HG03064 (cell line): ENCODE measurements around the gene SCARB1.

Experiments used
- ATAC-seq: cut with Tn5 transposase; IDR thresholded peaks from one replicate; pipeline ENCODE4 v1.9.1; 2021; ENCODE audit warnings: low read depth; ENCODE audit not compliant: unreplicated experiment

The SCARB1 gene

DNA sequence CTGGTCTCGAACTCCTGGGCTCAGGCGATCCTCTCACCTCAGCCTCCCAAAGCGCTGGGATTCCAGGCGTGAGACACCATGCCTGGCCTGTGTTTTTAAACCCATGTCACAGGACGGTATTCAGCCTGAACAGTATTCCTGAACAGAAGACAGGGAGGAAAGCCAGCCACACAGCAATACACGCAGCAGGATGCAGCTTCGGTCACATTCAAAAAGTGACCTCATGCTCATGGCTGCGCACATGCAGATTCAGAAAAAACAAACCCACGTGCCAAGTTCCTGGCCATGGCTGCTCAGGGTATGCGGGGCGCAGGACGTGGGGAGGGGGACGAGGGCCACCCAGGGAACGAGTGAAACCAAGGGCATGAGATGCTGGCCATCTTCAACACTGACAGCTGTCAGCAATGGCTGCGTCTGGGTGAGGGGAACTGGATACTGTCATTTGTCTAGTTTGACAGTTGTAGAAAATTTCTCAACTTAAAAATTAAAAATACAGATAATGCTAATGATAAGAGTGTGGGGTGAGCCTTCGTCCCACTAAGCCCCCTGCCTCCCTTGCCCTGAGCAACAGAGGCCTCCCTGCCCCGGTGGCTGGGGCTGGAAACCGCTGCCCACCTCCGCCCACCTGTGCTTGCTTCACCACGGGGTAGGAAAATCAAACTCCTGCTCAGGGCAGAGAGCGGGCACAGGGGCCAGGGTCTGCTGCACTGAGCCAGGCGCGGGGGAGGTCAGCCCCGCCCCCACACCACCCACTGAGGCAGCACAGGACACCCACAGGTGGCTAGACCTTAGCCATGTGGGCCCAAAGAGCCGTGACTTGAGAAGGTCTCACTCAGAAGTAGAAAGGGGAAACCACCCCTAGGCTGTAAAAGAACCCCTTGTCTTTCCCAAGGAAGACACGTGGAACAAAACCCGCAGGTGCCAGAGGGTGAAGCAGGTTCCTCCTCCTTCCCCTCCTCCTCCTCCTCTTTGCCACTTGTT lies 84.2 kb downstream of the SCARB1 start:
- peak; percentile 48 for ATAC-seq

DNA sequence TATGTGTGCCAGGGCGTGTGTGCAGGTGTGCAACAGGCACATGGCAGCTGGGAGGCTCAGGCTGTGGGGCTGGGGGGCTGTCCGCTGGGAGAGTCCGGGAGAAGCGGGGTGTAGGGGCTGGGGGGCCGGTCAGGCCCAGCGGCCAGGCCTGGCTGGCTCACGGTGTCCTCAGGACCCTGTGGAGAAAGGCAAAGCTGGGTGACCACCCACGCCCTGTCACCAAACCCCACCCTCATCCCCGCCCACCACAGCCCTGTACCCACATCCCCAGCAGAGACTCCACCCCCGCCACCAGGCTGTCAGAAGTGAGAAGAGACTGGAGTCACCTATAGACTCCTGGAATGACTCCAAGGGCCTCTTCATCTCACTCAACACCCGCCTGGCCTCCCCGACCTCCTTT lies 85.3 kb downstream of the SCARB1 start:
- ATAC-seq: no peak

GRCh38 chr12:124777399-124778372 lies 86.0 kb downstream of the SCARB1 start:
- ATAC-seq: no peak

- ATAC-seq: no peak
Observed at GRCh38 chr12:124776125-124776513, 87.5 kb downstream of the SCARB1 start.

GRCh38 chr12:124774462-124775167 lies 89.0 kb downstream of the SCARB1 start:
- ATAC-seq: peak; percentile 80

- peak; percentile 36 for ATAC-seq
Observed at GRCh38 chr12:124774054-124774461, 89.6 kb downstream of the SCARB1 start.

DNA sequence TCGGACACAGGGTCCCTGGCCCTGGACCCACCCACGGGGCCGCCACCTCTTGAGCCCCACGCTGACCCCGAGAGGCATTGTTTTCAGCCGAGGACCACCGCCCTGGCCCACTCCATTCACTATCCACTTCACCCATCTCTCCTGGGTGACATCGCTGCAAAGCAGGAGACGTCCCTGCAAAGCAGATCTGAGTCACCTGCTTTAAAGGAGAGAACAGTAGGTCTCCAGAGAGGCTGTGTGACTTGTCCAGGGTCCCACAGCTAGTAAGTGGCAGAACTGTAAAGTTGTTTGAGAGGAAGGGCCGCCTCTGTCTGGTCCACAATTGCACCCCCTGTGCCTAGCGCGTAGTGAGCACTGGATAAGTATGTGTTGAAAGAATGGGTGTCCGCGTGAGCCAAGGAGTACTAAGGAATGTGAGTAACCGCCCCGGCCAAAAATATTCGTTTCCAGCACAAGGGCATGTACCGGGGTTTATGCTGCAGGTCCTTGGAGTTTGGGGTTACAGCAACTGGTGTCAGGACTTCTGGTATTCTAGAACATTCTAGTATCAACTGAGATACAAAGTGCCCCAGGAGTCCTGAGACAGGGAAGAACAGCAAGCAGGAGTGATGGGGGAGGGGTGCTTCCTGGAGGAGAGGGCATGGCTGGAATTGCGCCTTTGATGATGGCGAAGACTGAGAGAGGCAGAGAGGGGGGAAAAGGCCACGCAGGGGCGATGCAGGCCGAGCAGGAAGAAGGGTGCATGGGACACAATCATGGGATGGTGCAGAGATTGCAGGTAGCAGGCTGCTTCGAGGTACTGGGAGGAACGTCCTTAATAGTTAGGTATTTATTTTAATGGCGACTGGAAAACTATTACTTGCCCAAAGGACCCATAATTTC lies 91.1 kb downstream of the SCARB1 start:
- no peak for ATAC-seq

- no peak for ATAC-seq
Observed at GRCh38 chr12:124771462-124772288, 92.0 kb downstream of the SCARB1 start.

DNA sequence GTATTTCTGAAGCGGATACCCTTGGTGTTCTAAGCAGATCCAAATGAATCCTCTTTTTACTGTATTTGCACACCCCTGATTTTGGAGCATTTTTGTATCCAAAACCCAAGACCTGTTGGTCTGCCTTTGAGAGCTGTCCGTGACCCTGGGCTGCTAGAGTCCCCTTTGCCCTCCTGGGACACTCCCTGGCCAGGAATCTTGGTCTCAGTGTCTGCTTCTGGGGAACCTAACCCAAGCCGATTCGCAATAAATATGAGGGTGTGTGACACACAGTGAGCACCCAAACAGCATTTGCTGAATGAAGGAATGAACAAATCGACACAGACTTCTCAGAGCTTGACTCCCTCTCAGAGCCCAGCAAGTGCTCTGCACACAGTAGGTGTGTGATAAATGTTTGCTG lies 92.9 kb downstream of the SCARB1 start:
- ATAC-seq: no peak

DNA sequence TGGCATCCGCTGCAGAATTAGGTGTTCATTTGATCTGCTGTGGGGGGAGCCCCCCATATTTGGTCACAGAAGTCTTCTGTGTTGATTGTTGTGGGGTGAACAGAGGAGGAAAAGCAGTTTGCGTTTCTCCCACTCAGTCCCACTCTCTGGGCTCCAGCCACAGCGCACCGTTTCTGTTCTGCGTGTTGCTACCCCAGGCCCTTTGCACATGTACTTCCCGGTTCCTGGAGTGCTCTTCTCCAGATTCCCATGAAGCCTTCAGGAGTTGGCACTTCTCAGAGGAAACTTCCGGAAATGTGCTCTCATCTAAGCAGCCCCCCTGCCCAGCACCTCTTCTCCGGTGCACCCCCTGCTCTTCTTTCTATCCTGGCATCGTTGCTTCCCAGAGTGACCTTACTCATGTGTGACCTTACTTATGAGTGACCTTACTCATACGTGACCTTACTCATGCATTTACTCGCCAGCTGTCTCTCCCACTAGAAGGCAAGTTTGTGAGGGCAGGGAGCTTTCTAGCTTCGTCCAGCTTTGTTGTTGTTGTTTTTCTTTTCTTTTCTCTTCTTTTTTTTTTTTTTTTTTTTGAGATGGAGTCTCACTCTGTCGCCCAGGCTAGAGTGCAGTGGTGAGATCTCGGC lies 93.7 kb downstream of the SCARB1 start:
- ATAC-seq: no peak

- ATAC-seq: no peak
Observed at GRCh38 chr12:124769163-124769530, 94.5 kb downstream of the SCARB1 start.

DNA sequence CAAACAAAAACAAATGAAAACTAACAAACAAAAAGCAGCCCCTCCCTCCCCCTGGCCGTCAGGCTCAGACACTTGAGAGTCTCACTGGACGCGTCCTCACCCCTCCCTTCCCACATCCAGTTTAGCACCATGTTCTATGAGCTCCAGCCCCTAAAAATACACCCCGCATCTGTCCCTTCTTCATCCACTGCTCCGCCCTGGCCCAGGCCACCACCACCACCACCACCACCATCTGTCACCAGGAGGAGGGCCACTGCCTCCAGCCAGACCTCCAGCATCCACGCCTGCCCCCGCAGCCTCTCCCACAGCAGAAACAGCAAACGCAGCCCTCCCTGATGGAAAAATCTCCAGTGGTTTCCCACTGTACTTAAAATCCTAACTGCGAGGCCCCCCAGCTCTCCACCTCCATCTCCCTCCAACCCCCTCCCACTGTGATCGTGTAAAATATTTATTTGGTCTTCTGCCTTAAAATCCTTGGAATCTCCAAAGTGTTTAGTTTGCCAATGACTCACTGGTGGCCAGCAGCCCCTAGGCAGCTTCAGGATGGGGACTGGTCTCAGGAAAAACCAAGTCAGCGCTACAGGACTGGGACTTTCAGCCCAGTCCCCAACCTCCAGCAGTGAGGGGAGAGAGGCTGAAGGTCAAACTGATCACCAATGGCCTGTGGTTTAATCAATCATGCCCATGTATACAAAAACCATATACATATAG lies 95.1 kb downstream of the SCARB1 start:
- ATAC-seq: no peak

- peak; percentile 59 for ATAC-seq
Observed at GRCh38 chr12:124767066-124767821, 96.4 kb downstream of the SCARB1 start.

- ATAC-seq: no peak
Observed at GRCh38 chr12:124766727-124767065, 97.0 kb downstream of the SCARB1 start.

DNA sequence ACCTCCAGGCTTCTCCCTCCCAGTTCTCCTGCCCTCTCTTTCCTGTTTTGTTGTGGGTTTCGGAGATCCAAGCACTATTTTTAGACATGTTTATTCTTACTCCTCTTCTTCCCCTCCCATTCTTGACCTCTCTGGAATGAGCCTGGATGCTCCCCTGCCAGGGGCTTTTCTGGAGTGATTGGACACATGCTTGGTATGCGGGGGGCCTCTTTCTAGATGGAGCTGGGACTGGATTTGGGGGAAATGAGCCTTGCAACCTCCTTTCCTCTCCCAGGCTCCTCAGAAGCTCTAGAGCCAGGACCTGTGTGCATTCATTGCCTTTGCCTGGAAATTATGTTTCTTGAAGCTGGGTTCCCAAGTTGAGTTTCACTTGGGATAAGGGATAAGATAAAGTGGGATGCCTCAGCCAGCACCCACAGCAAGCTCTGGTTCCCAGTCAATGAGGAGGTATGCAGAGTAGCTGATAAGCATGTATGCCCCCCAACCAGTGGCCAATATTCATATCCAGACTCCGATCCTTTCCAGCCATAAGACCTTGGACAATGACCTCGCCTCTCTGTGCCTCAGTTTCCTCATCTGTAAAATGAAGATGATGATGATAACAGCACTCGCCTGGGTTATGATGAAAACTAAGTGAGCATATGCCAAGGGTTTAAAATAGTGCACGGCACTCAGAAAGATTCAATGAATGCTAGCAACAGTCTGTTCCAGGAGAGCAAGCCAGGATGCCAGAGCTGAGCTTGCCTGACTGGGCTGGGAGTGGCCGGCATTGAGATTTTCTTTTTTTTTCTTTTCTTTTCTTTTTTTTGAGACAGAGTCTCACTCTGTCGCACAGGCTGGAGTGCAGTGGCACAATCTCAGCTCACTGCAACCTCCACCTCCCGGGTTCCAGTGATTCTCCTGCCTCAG lies 97.8 kb downstream of the SCARB1 start:
- no peak for ATAC-seq
